Testis (tissue), 3 donors: ENCODE data around the gene ZBTB20. TPM values are rescaled to one million over a fixed set of nuclear protein-coding genes. Genes with fewer than 3 reads are reported as not detected.

Experiments used
- DNase-seq: peaks from one replicate; pipeline ENCODE4 v3.0.0-alpha.2; 2019
- H3K27ac ChIP-seq, 2 donors: fragments of 200-600 bp; sonication (generic); one replicate each; pipeline ENCODE4 v1.5.1; 2019
- H3K27me3 ChIP-seq: fragments of 200-600 bp; sonication (generic); one replicate; pipeline ENCODE4 v1.5.1; 2019
- H3K36me3 ChIP-seq: fragments of 200-600 bp; sonication (generic); one replicate; pipeline ENCODE4 v1.5.1; 2017; ENCODE audit warnings: low read depth; ENCODE audit errors: missing control alignments
- H3K4me1 ChIP-seq: fragments of 200-600 bp; sonication (generic); one replicate; pipeline ENCODE4 v1.5.1; 2019
- H3K4me3 ChIP-seq, 2 donors: fragments of 200-600 bp; sonication (generic); one replicate each; pipeline ENCODE4 v1.5.1; 2017 to 2019
- H3K9me3 ChIP-seq: fragments of 200-600 bp; sonication (generic); one replicate; pipeline ENCODE4 v1.5.1; 2017
- CTCF ChIP-seq, 3 experiments: fragments of 450-650 bp in 2 of 3; fragments of 200-600 bp in 1 of 3; sonication (generic) in 1 of 3; IDR thresholded peaks; one replicate each; pipeline ENCODE4 v1.5.1; 2016 to 2019; ENCODE audit warnings: antibody characterized with exemption in 3 of 3, mild to moderate bottlenecking in 2 of 3, moderate library complexity in 1 of 3
- POLR2A ChIP-seq: fragments of 450-650 bp; IDR thresholded peaks from one replicate; pipeline ENCODE4 v1.6.1; 2017; ENCODE audit warnings: antibody characterized with exemption, mild to moderate bottlenecking, moderate library complexity
- WGBS, 2 donors: methylation state at CpG; one replicate each; pipeline ENCODE4 v1.1.5; 2018; 5-methylcytosine and 5-hydroxymethylcytosine counted together
- intact Hi-C: fragments of 100-400 bp; cut with DNase I; formaldehyde crosslinking; loops from one replicate; pipeline ENCODE4 v1.15.1; 2023; ENCODE audit warnings: low total_unique reads
- polyA plus RNA-seq: library from polyadenylated mRNA; stranded (reverse); fragments of 350-450 nt; fragmentation: Illumina TruSeq; extraction: RNeasy Lipid Tissue Mini Kit (QIAGEN cat#74804); gene quantifications from one replicate; pipeline ENCODE4 v1.2.3, GENCODE V29; 2014; ENCODE audit warnings: low read depth, low replicate concordance; ENCODE audit not compliant: insufficient read depth
- total RNA-seq, 2 donors: library from RNA; depleted of rRNA; stranded (reverse); fragments of >200 nt; gene quantifications; one replicate each; pipeline ENCODE4 v1.2.3, GENCODE V29; 2016

Gene ZBTB20
- total and polyA plus RNA-seq, 3 donors from 2014 or later = 36.8 to 179 (median 126) TPM

GRCh38 chr3:114351123-114351821, 795.8 kb downstream of the ZBTB20 start:
- intact Hi-C loops = no loop called here
- Histone ChIP-seq H3K4me3 (peak overlapping the region; percentile 18 to 19), H3K36me3 (no peaks in the 10 kb centered on the region), H3K4me1 (no peaks in the 10 kb centered on the region), H3K27me3 (no peaks in the 10 kb centered on the region), H3K27ac (no peak overlapping the region), H3K9me3 (no peaks in the 10 kb centered on the region)
- WGBS, 2 donors = 81 to 83% methylated on average over 31 to 61 of the region's 64 CpGs
- TF ChIP-seq CTCF (IDR thresholded peaks at IDR 0.05) (no peak), POLR2A (no peak)
- DNase-seq = no peak

GRCh38 chr3:114350690-114351089, 796.4 kb downstream of the ZBTB20 start:
- intact Hi-C loops = no loop called here
- no peak for TF ChIP-seq CTCF (IDR thresholded peaks at IDR 0.05)
- no peak for TF ChIP-seq POLR2A
- H3K9me3 ChIP-seq = no peaks in the 10 kb centered on the region
- no peaks in the 10 kb centered on the region for H3K4me1 ChIP-seq
- no peak overlapping the region for H3K27ac ChIP-seq
- 77 to 82% methylated on average over 16 to 24 of the region's 24 CpGs for WGBS, 2 donors
- H3K36me3 ChIP-seq = no peaks in the 10 kb centered on the region
- peak overlapping the region in 1 of 2 donors; percentile 18 for H3K4me3 ChIP-seq
- no peaks in the 10 kb centered on the region for H3K27me3 ChIP-seq
- DNase-seq = no peak

GRCh38 chr3:114350271-114350670, 796.8 kb downstream of the ZBTB20 start:
- H3K4me3 ChIP-seq = no peak overlapping the region
- H3K4me1 ChIP-seq = no peaks in the 10 kb centered on the region
- 79 to 80% methylated on average over 7 to 12 of the region's 12 CpGs for WGBS, 2 donors
- no peaks in the 10 kb centered on the region for H3K27me3 ChIP-seq
- H3K36me3 ChIP-seq = no peaks in the 10 kb centered on the region
- no peak for DNase-seq
- intact Hi-C loops = no loop called here
- no peak overlapping the region for H3K27ac ChIP-seq
- H3K9me3 ChIP-seq = no peaks in the 10 kb centered on the region
- TF ChIP-seq CTCF (IDR thresholded peaks at IDR 0.05) = no peak

GRCh38 chr3:114344492-114344891, 802.6 kb downstream of the ZBTB20 start:
- DNase-seq = no peak
- intact Hi-C loops = no loop called here
- no peaks in the 10 kb centered on the region for H3K9me3 ChIP-seq
- H3K27me3 ChIP-seq = no peaks in the 10 kb centered on the region
- no peaks in the 10 kb centered on the region for H3K36me3 ChIP-seq
- H3K4me1 ChIP-seq = no peaks in the 10 kb centered on the region
- no peak overlapping the region for H3K4me3 ChIP-seq
- H3K27ac ChIP-seq = no peak overlapping the region
- TF ChIP-seq POLR2A (no peak), CTCF (IDR thresholded peaks at IDR 0.05) (no peak)
- 88 to 94% methylated on average over 1 of the region's 1 CpG for WGBS, 2 donors
